ENCODE measurements around the gene CLEC11A. TPM values are rescaled to one million over a fixed set of nuclear protein-coding genes. Genes with fewer than 3 reads are reported as not detected.

Gene CLEC11A
- total and polyA plus RNA-seq, 9 of the 15 experiments (the other 6 are each of a cell fraction or from before 2014, with no cell fraction given) = 0.39 to 43.9 (median 3.4) TPM

GRCh38 chr19:50721441-50722137, 1.6 kb upstream of the CLEC11A start:
- Histone ChIP-seq H3K4me2 (ENCODE audit: insufficient read depth, low read length) (no peak overlapping the region), H3K36me3 (ENCODE audit: control insufficient read depth, insufficient read depth, low read length) (peaks cover under 1% of the 10 kb centered on the region; the same call in 1 of the 3 replicates), H3K9me3 (replicated peaks; ENCODE audit: control insufficient read depth, insufficient read depth, low read depth, low read length) (no peaks in the 10 kb centered on the region), H3K27me3 (ENCODE audit: control insufficient read depth in 2 of 2, insufficient read depth in 2 of 2, low read length in 2 of 2) (peaks cover 6 to 11% of the 10 kb centered on the region in 2 experiments; a peak in 4 of 5 replicates), H3K27ac (ENCODE audit: extremely low read depth, low read depth, low read length) (no peak overlapping the region), H3K9me1 (ENCODE audit: control insufficient read depth, insufficient read depth, low read length) (no peaks in the 10 kb centered on the region), H3K79me2 (ENCODE audit: control insufficient read depth, insufficient read depth, low read length) (peaks cover 16% of the 10 kb centered on the region), H3K4me1 (replicated peaks in 1 of 2; ENCODE audit: control insufficient read depth in 2 of 2, insufficient read depth in 2 of 2, low read length in 2 of 2) (peaks cover 17 to 74% of the 10 kb centered on the region in 2 experiments), H4K20me1 (replicated peaks; ENCODE audit: control insufficient read depth, insufficient read depth, low read length) (peaks cover 5% of the 10 kb centered on the region; the same call in 1 of the 2 replicates), H3K4me3 (no peak overlapping the region), H3K9ac (ENCODE audit: insufficient read depth in 1 of 2, low read depth in 2 of 2, low read length in 2 of 2) (peak overlapping the region in 1 of 2 experiments; percentile 29; a peak in 1 of 4 replicates), H2AFZ (ENCODE audit: low read depth, low read length) (no peak overlapping the region)
- ChIA-PET CTCF (ENCODE audit: low intra/inter-chr PET ratio) (no interaction called here), POLR2A (interaction anchor here (0.6 to 1.5 kb wide), 6 partner anchors 8 to 102 kb away, joined by 3 to 5 read pairs (median 3); no protein-coding TSS in a partner anchor)
- ATAC-seq (no peak), FAIRE-seq (no peak), DNase-seq (ENCODE audit: extremely low read depth in 1 of 4, low spot score in 3 of 4) (no peak)
- TF ChIP-seq RBM17 (IDR thresholded peaks at IDR 0.05; ENCODE audit: borderline replicate concordance, low read depth, low read length) = no peak
- no peak for TF ChIP-seq DMBX1 (CRISPR knock-in tag; IDR thresholded peaks at IDR 0.05; ENCODE audit: borderline replicate concordance)
- peak; percentile 95 for TF ChIP-seq ZKSCAN1 (IDR thresholded peaks at IDR 0.05; ENCODE audit: low read depth, low read length)
- TF ChIP-seq PHF20 (IDR thresholded peaks at IDR 0.05; ENCODE audit: partially characterized antibody) = no peak
- no peak for TF ChIP-seq SREBF1 (IDR thresholded peaks at IDR 0.05; ENCODE audit: borderline replicate concordance, low read depth, low read length)
- no peak for TF ChIP-seq SMARCB1 (IDR thresholded peaks at IDR 0.05; ENCODE audit: insufficient read length, low read depth)
- TF ChIP-seq HNRNPLL (IDR thresholded peaks at IDR 0.05; ENCODE audit: low read depth, low read length, poor library complexity, severe bottlenecking) = no peak
- no peak for TF ChIP-seq LEF1 (IDR thresholded peaks at IDR 0.05)
- no peak for TF ChIP-seq BCLAF1 (IDR thresholded peaks at IDR 0.05; ENCODE audit: borderline replicate concordance in 1 of 2, control insufficient read depth in 1 of 2, low read depth in 2 of 2, low read length in 1 of 2)
- no peak for TF ChIP-seq MEF2A (IDR thresholded peaks at IDR 0.05; ENCODE audit: control insufficient read depth, low read depth, low read length)
- no peak for TF ChIP-seq GTF2E2 (tag; IDR thresholded peaks at IDR 0.05)
- TF ChIP-seq DIDO1 (tag; IDR thresholded peaks at IDR 0.05; ENCODE audit: low read depth) = no peak
- TF ChIP-seq TSHZ1 (CRISPR knock-in tag; IDR thresholded peaks at IDR 0.05) = no peak
- TF ChIP-seq ZFX (CRISPR knock-in tag; IDR thresholded peaks at IDR 0.05) = 0 out of 2 replicates have a peak, but pooled peaks have one; percentile 24
- TF ChIP-seq DNMT1 (IDR thresholded peaks at IDR 0.05) = no peak
- no peak for TF ChIP-seq TEAD2 (tag; IDR thresholded peaks at IDR 0.05)
- in situ Hi-C loops (cut with MboI) (no loop called here), intact Hi-C loops (cut with micrococcal nuclease) (no loop called here)
- no TSS peak for BruUV-seq (replicated peaks)
- 54% methylated on average over 10 of the region's 10 CpGs for whole genome bisulfite sequencing (ENCODE audit: insufficient coverage, low coverage, missing lambda C conversion rate)
